Activated T-cell treated with anti-CD3 and anti-CD28 coated beads, Interleukin-2, amount 50 U/mL, for 24 hours (primary cell): Measurements from ENCODE around the gene TAS1R3.

Source experiments
- DNase-seq: peaks from one replicate; pipeline ENCODE4 v3.0.0-alpha.2; 2020
- H3K27ac Mint-ChIP-seq: 2 replicates; pipeline ENCODE4 v1.8.0; 2020; ENCODE audit warnings: mild to moderate bottlenecking, mixed read lengths
- H3K27me3 Mint-ChIP-seq: 2 replicates; pipeline ENCODE4 v1.8.0; 2020; ENCODE audit warnings: mixed read lengths
- H3K36me3 Mint-ChIP-seq: 2 replicates; pipeline ENCODE4 v1.8.0; 2020; ENCODE audit warnings: low read depth, mixed read lengths
- H3K4me1 Mint-ChIP-seq: 2 replicates; pipeline ENCODE4 v1.8.0; 2020; ENCODE audit warnings: low read depth, mixed read lengths
- H3K4me3 Mint-ChIP-seq: 2 replicates; pipeline ENCODE4 v1.8.0; 2020; ENCODE audit warnings: mild to moderate bottlenecking, moderate library complexity, mixed read lengths
- H3K9me3 Mint-ChIP-seq: 2 replicates; pipeline ENCODE4 v1.8.0; 2020; ENCODE audit warnings: mixed read lengths

The TAS1R3 gene

GRCh38 chr1:1332774-1333480 lies 1.8 kb downstream of the TAS1R3 start:
- Mint-ChIP-seq H3K4me3 (no peak overlapping the region), H3K4me1 (no peaks in the 10 kb centered on the region), H3K27me3 (no peaks in the 10 kb centered on the region), H3K36me3 (peaks cover 12% of the 10 kb centered on the region), H3K27ac (no peak overlapping the region), H3K9me3 (no peaks in the 10 kb centered on the region)
- no peak for DNase-seq

GRCh38 chr1:1333551-1334241 lies 2.6 kb downstream of the TAS1R3 start:
- Mint-ChIP-seq H3K27ac (no peak overlapping the region), H3K36me3 (peaks cover 17% of the 10 kb centered on the region), H3K9me3 (no peaks in the 10 kb centered on the region), H3K4me3 (no peak overlapping the region), H3K27me3 (no peaks in the 10 kb centered on the region), H3K4me1 (no peaks in the 10 kb centered on the region)
- DNase-seq: no peak

GRCh38 chr1:1334835-1335234 lies 3.8 kb downstream of the TAS1R3 start:
- no peaks in the 10 kb centered on the region for H3K27me3 Mint-ChIP-seq
- no peaks in the 10 kb centered on the region for H3K9me3 Mint-ChIP-seq
- no peak overlapping the region for H3K27ac Mint-ChIP-seq
- no peaks in the 10 kb centered on the region for H3K4me1 Mint-ChIP-seq
- DNase-seq: no peak
- peaks cover 25% of the 10 kb centered on the region for H3K36me3 Mint-ChIP-seq
- no peak overlapping the region for H3K4me3 Mint-ChIP-seq

- Mint-ChIP-seq H3K36me3 (peaks cover 30% of the 10 kb centered on the region), H3K27ac (no peak overlapping the region), H3K4me3 (no peak overlapping the region), H3K4me1 (no peaks in the 10 kb centered on the region), H3K9me3 (no peaks in the 10 kb centered on the region), H3K27me3 (no peaks in the 10 kb centered on the region)
- DNase-seq: no peak
These were observed 4.2 kb downstream of the TAS1R3 start for GRCh38 chr1:1335283-1335682.

GRCh38 chr1:1335792-1336248 lies 4.7 kb downstream of the TAS1R3 start:
- no peaks in the 10 kb centered on the region for H3K27me3 Mint-ChIP-seq
- DNase-seq: no peak
- peaks cover 35% of the 10 kb centered on the region for H3K36me3 Mint-ChIP-seq
- no peak overlapping the region for H3K27ac Mint-ChIP-seq
- no peaks in the 10 kb centered on the region for H3K4me1 Mint-ChIP-seq
- H3K4me3 Mint-ChIP-seq: no peak overlapping the region
- H3K9me3 Mint-ChIP-seq: no peaks in the 10 kb centered on the region

- H3K36me3 Mint-ChIP-seq: peaks cover 41% of the 10 kb centered on the region
- no peak overlapping the region for H3K4me3 Mint-ChIP-seq
- H3K4me1 Mint-ChIP-seq: no peaks in the 10 kb centered on the region
- no peaks in the 10 kb centered on the region for H3K27me3 Mint-ChIP-seq
- no peak overlapping the region for H3K27ac Mint-ChIP-seq
- no peak for DNase-seq
- no peaks in the 10 kb centered on the region for H3K9me3 Mint-ChIP-seq
These were observed 5.4 kb downstream of the TAS1R3 start for GRCh38 chr1:1336446-1336845.

- H3K27me3 Mint-ChIP-seq: no peaks in the 10 kb centered on the region
- no peaks in the 10 kb centered on the region for H3K4me1 Mint-ChIP-seq
- H3K4me3 Mint-ChIP-seq: no peak overlapping the region
- peaks cover 46% of the 10 kb centered on the region for H3K36me3 Mint-ChIP-seq
- H3K9me3 Mint-ChIP-seq: no peaks in the 10 kb centered on the region
- no peak for DNase-seq
- H3K27ac Mint-ChIP-seq: no peak overlapping the region
These were observed 6.1 kb downstream of the TAS1R3 start for GRCh38 chr1:1336931-1337792.

- Mint-ChIP-seq H3K4me1 (no peaks in the 10 kb centered on the region), H3K36me3 (peaks cover 46% of the 10 kb centered on the region), H3K9me3 (no peaks in the 10 kb centered on the region), H3K4me3 (no peak overlapping the region), H3K27me3 (no peaks in the 10 kb centered on the region), H3K27ac (no peak overlapping the region)
- DNase-seq: peak; percentile 68
These were observed 6.7 kb downstream of the TAS1R3 start for GRCh38 chr1:1337793-1338147.

- DNase-seq: no peak
- peaks cover 46% of the 10 kb centered on the region for H3K36me3 Mint-ChIP-seq
- no peaks in the 10 kb centered on the region for H3K9me3 Mint-ChIP-seq
- H3K27me3 Mint-ChIP-seq: no peaks in the 10 kb centered on the region
- no peaks in the 10 kb centered on the region for H3K4me1 Mint-ChIP-seq
- no peak overlapping the region for H3K4me3 Mint-ChIP-seq
- H3K27ac Mint-ChIP-seq: no peak overlapping the region
These were observed 7.2 kb downstream of the TAS1R3 start for GRCh38 chr1:1338278-1338677.

- no peak overlapping the region for H3K4me3 Mint-ChIP-seq
- no peaks in the 10 kb centered on the region for H3K27me3 Mint-ChIP-seq
- no peaks in the 10 kb centered on the region for H3K9me3 Mint-ChIP-seq
- H3K27ac Mint-ChIP-seq: no peak overlapping the region
- H3K36me3 Mint-ChIP-seq: peaks cover 44% of the 10 kb centered on the region
- no peak for DNase-seq
- H3K4me1 Mint-ChIP-seq: peaks cover 8% of the 10 kb centered on the region
These were observed 9.1 kb downstream of the TAS1R3 start for GRCh38 chr1:1340185-1340584.

GRCh38 chr1:1340791-1341548 lies 9.9 kb downstream of the TAS1R3 start:
- no peak for DNase-seq
- H3K4me3 Mint-ChIP-seq: no peak overlapping the region
- peaks cover 41% of the 10 kb centered on the region for H3K36me3 Mint-ChIP-seq
- peaks cover 13% of the 10 kb centered on the region for H3K4me1 Mint-ChIP-seq
- H3K27ac Mint-ChIP-seq: no peak overlapping the region
- no peaks in the 10 kb centered on the region for H3K9me3 Mint-ChIP-seq
- no peaks in the 10 kb centered on the region for H3K27me3 Mint-ChIP-seq

GRCh38 chr1:1341549-1342021 lies 10.5 kb downstream of the TAS1R3 start:
- no peak for DNase-seq
- Mint-ChIP-seq H3K36me3 (peaks cover 41% of the 10 kb centered on the region), H3K4me3 (no peak overlapping the region), H3K4me1 (peaks cover 18% of the 10 kb centered on the region), H3K27ac (no peak overlapping the region), H3K9me3 (no peaks in the 10 kb centered on the region), H3K27me3 (no peaks in the 10 kb centered on the region)

- Mint-ChIP-seq H3K4me3 (no peak overlapping the region), H3K4me1 (peaks cover 23% of the 10 kb centered on the region), H3K27ac (no peak overlapping the region), H3K36me3 (peaks cover 40% of the 10 kb centered on the region), H3K27me3 (no peaks in the 10 kb centered on the region), H3K9me3 (no peaks in the 10 kb centered on the region)
- DNase-seq: no peak
These were observed 11.0 kb downstream of the TAS1R3 start for GRCh38 chr1:1342061-1342562.

- H3K27ac Mint-ChIP-seq: no peak overlapping the region
These were observed 11.6 kb downstream of the TAS1R3 start for GRCh38 chr1:1342584-1343115.

More at GRCh38 chr1:1342584-1343115, 11.6 kb downstream of the TAS1R3 start:
- Mint-ChIP-seq H3K27me3 (no peaks in the 10 kb centered on the region), H3K36me3 (peaks cover 35% of the 10 kb centered on the region), H3K4me1 (peaks cover 28% of the 10 kb centered on the region), H3K9me3 (no peaks in the 10 kb centered on the region), H3K4me3 (no peak overlapping the region)
- no peak for DNase-seq
